Measurements from ENCODE around the gene ZFHX3. TPM values are rescaled to one million over a fixed set of nuclear protein-coding genes. Genes with fewer than 3 reads are reported as not detected.
A peak's percentile ranks its signal among the peaks of the same experiment; 100 is the strongest.

The ZFHX3 gene
- total and polyA plus RNA-seq, 4 donors: 2.6 to 32.7 (median 14.7) TPM

- no peak overlapping the region for H3K4me3 ChIP-seq
- H3K9ac ChIP-seq (ENCODE audit: insufficient read depth in 1 of 2, low read length in 2 of 2): peak overlapping the region in 1 of 2 donors; percentile 25
- no peak overlapping the region for H3K27ac ChIP-seq (ENCODE audit: low read depth in 1 of 2, low read length in 1 of 2)
- ATAC-seq (ENCODE audit: insufficient read depth, low FRiP score) (no peak), DNase-seq (peak; percentile 44 to 64 (median 63))
- 43 to 63% methylated on average over 9 of the region's 9 CpGs for WGBS, 2 donors
- no peaks in the 10 kb centered on the region for H3K27me3 ChIP-seq (ENCODE audit: control insufficient read depth in 3 of 3, insufficient read depth in 3 of 3, low read length in 2 of 3)
- TF ChIP-seq CTCF (IDR thresholded peaks at IDR 0.05; ENCODE audit: control extremely low read depth, extremely low read depth): no peak
- H3K36me3 ChIP-seq (ENCODE audit: control insufficient read depth in 4 of 4, insufficient read depth in 4 of 4, low read length in 4 of 4): no peaks in the 10 kb centered on the region
- H3K9me3 ChIP-seq (ENCODE audit: control insufficient read depth in 4 of 4, insufficient read depth in 3 of 4, low read length in 3 of 4): no peaks in the 10 kb centered on the region
- H3K4me1 ChIP-seq (ENCODE audit: control insufficient read depth in 5 of 5, insufficient read depth in 5 of 5, low read length in 5 of 5): peaks cover 0 to 21% (median 4%) of the 10 kb centered on the region in 5 donors
Measured at GRCh38 chr16:73095885-73096421, 48.0 kb upstream of the ZFHX3 start.

- Histone ChIP-seq H3K27me3 (ENCODE audit: control insufficient read depth in 3 of 3, insufficient read depth in 3 of 3, low read length in 2 of 3) (no peaks in the 10 kb centered on the region), H3K4me1 (ENCODE audit: control insufficient read depth in 5 of 5, insufficient read depth in 5 of 5, low read length in 5 of 5) (peaks cover 0 to 21% (median 4%) of the 10 kb centered on the region in 5 donors), H3K4me3 (no peak overlapping the region), H3K27ac (ENCODE audit: low read depth in 1 of 2, low read length in 1 of 2) (no peak overlapping the region), H3K9me3 (ENCODE audit: control insufficient read depth in 4 of 4, insufficient read depth in 3 of 4, low read length in 3 of 4) (no peaks in the 10 kb centered on the region), H3K36me3 (ENCODE audit: control insufficient read depth in 4 of 4, insufficient read depth in 4 of 4, low read length in 4 of 4) (no peaks in the 10 kb centered on the region), H3K9ac (ENCODE audit: insufficient read depth in 1 of 2, low read length in 2 of 2) (no peak overlapping the region)
- TF ChIP-seq CTCF (IDR thresholded peaks at IDR 0.05; ENCODE audit: control extremely low read depth, extremely low read depth): no peak
- ATAC-seq (ENCODE audit: insufficient read depth, low FRiP score) (no peak), DNase-seq (no peak)
- WGBS, 2 donors: 84 to 90% methylated on average over 6 of the region's 6 CpGs
Measured at GRCh38 chr16:73095142-73095820, 47.4 kb upstream of the ZFHX3 start.

GRCh38 chr16:73094371-73094770 is 46.4 kb upstream of the ZFHX3 start:
- no peak overlapping the region for H3K27ac ChIP-seq (ENCODE audit: low read depth in 1 of 2, low read length in 1 of 2)
- 92 to 96% methylated on average over 6 of the region's 6 CpGs for WGBS, 2 donors
- H3K36me3 ChIP-seq (ENCODE audit: control insufficient read depth in 4 of 4, insufficient read depth in 4 of 4, low read length in 4 of 4): no peaks in the 10 kb centered on the region
- H3K4me1 ChIP-seq (ENCODE audit: control insufficient read depth in 5 of 5, insufficient read depth in 5 of 5, low read length in 5 of 5): peaks cover 0 to 21% (median 4%) of the 10 kb centered on the region in 5 donors
- DNase-seq (no peak), ATAC-seq (ENCODE audit: insufficient read depth, low FRiP score) (no peak)
- TF ChIP-seq CTCF (IDR thresholded peaks at IDR 0.05; ENCODE audit: control extremely low read depth, extremely low read depth): no peak
- no peaks in the 10 kb centered on the region for H3K9me3 ChIP-seq (ENCODE audit: control insufficient read depth in 4 of 4, insufficient read depth in 3 of 4, low read length in 3 of 4)
- H3K9ac ChIP-seq (ENCODE audit: insufficient read depth in 1 of 2, low read length in 2 of 2): no peak overlapping the region
- H3K27me3 ChIP-seq (ENCODE audit: control insufficient read depth in 3 of 3, insufficient read depth in 3 of 3, low read length in 2 of 3): no peaks in the 10 kb centered on the region
- no peak overlapping the region for H3K4me3 ChIP-seq
